Cortex of kidney (tissue), 1 donor: ENCODE data around the gene EIF1AX.
"Not testable (repeated sequence)": the region's sequence is repeated elsewhere in the genome, so short reads cannot be mapped to it uniquely, and the experiment has no call there.

Experiments
- DNase-seq: peaks from one replicate; lab custom pipeline; 2025; lab: John Stamatoyannopoulos, UW

Gene EIF1AX

GRCh38 chrX:20126833-20127232 is 14.8 kb downstream of the EIF1AX start:
- DNase-seq = not testable (repeated sequence)

GRCh38 chrX:20124964-20125363 is 16.7 kb downstream of the EIF1AX start:
- DNase-seq = no peak

- DNase-seq = no peak
These were observed 23.4 kb downstream of the EIF1AX start for GRCh38 chrX:20118065-20118824.

DNA sequence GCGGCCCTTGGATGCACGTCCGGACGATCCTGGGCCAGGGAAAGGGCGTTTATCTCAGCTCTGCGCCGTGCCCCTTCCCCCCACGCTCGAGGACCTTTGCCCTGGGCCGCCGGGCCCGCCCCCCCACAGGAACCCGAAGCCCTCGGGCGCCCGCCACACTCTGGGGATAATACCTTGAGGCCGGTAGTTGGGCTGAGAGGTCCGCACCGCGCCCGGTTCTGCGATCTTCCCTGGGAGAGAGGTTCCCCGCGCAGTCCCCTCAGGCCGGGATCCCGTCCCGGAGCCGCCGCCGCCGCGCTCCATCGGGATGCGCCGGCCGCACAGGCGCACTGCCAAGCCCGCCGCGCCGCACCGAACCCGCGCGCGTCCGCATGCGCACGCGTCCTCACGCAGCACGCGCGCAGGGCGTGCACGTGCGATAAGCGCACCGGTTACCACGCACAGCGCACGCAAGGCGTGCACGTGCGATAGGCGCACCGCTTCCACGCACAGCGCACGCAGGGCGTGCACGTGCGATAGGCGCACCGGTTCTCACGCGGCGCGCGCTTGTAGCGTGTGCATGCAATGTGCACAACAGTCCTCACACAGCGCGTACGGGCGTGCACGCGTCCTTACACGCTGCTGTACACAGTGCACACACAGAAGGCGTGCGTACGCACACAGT is 24.9 kb downstream of the EIF1AX start, which contains the start of gene MAP7D2:
Gene MAP7D2 (minus strand): TSS at position 331 of the 664 bp plus-strand sequence. CDS start 28 bp downstream, at position 303.
- DNase-seq = no peak

- no peak for DNase-seq
These were observed 25.5 kb downstream of the EIF1AX start for GRCh38 chrX:20116087-20116576.

DNA sequence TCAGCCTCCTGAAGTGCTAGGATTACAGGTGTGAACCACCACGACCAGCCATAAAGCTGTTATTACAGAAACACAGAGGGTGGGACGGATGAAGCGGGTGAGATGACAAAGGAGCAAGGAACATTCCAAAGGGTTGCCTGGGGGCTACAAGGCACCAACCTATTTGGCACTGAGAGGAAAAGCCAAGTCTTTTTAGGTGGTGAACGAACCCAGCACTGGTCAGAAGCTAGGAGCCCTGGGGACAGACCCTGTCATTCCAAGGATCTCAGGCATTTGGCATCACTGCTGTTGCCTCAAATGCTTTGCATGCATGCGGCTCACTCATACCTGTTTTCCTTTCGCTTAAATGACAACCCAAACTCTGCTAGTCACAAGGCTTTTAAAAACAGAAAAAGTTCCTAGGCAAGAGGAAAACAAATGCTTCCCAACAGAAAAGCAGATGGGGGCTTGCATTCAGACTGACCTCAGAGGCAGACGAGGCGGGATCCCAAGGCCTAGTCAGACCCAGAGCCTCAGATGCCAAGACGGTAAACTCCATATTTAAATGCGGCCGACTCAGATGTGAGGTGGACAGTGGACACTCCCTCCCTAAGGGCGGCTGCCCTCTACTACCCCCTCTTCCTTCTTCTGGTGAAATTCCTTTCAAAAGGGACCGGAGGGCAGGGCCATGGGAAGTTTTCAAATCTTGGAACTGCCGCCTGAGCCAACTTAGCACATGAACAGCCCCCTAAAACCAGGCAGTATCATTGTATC is 29.4 kb downstream of the EIF1AX start:
- DNase-seq = no peak

DNA sequence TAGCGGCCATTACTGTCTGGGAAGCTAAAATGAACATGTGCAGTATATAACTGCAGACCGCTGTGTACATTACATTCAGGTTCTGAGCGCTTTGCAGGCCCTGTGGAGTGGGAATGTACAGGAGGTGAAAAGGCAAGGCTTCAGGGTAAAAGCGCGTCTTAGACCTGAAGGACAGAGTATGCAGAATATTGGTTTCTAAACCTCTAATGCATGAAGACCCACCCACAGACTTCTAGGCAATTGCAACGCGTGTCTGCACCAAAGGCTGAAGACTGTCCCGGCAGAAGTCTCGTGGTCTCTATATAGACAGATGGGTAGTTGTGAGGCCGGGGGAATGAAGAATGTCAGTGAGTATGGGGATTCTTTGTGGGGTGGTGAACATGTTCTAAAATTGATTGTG is 30.4 kb downstream of the EIF1AX start:
- DNase-seq = no peak

DNA sequence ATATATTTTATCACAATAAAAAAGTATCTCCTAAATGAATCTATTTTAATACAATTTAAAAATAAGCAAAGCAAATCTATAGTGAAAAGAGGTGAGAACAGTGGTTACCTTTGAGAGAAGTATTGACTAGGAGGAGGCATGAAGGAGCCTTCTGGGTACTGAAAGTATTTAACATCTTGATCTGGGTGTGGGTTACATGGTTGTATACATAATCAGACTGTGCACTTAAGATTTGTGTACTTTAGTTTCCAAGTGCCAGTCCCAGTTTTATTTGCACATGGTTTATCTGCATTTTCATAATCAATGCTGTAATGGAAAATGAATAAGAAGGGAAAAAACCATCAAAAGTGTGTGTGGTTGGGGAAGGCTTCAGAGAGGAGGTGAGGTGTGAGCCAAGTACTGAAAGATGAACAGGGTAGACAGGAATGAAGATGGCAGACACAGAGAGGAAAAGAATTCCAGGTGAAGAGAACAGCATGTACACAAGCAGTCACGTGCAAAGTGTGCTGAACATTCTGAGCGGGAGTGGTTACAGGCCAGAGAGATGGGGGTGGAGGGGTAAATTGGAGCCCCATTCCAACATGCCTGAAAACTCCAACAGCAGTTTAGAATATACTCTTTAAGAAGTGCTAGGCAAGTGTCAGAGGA is 39.6 kb downstream of the EIF1AX start:
- DNase-seq = no peak

GRCh38 chrX:20091499-20091898 is 50.1 kb downstream of the EIF1AX start:
- no peak for DNase-seq

- no peak for DNase-seq
These were observed 51.8 kb downstream of the EIF1AX start for GRCh38 chrX:20089845-20090244.

DNA sequence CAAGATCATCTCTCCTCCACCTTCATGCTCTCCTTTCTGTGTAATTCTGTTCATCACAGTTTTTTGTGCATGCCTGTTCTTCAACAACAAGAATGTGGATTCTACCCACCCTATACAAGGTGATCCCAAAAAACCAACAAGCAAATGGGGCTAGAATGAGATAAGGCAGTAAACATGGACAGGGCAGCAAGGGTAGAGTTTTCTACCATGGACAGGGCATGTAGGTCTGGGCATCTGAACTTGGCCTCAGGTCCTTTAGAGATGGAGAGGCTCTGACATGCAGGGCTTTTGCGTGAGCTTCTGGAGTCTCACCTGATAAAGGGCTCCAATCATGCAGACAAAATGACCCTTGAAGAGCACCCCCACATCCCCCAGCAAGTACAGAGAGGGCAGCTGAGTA is 61.4 kb downstream of the EIF1AX start:
- DNase-seq = no peak
